Astrocyte (in vitro differentiated cells and primary cell): ENCODE measurements around the gene XBP1.

Source experiments
- EZH2 ChIP-seq: IDR thresholded peaks from 2 replicates; pipeline ENCODE4 v1.6.1; 2012; ENCODE audit warnings: mild to moderate bottlenecking, low read length, inconsistent platforms; ENCODE audit not compliant: insufficient read depth
- TF ChIP-seq, protein P1 (sequence below): IDR thresholded peaks from 2 replicates; pipeline ENCODE4 v1.5.1; 2011; ENCODE audit warnings: low read depth, mild to moderate bottlenecking, inconsistent platforms, low read length, moderate library complexity; ENCODE audit not compliant: insufficient read depth

DNA sequence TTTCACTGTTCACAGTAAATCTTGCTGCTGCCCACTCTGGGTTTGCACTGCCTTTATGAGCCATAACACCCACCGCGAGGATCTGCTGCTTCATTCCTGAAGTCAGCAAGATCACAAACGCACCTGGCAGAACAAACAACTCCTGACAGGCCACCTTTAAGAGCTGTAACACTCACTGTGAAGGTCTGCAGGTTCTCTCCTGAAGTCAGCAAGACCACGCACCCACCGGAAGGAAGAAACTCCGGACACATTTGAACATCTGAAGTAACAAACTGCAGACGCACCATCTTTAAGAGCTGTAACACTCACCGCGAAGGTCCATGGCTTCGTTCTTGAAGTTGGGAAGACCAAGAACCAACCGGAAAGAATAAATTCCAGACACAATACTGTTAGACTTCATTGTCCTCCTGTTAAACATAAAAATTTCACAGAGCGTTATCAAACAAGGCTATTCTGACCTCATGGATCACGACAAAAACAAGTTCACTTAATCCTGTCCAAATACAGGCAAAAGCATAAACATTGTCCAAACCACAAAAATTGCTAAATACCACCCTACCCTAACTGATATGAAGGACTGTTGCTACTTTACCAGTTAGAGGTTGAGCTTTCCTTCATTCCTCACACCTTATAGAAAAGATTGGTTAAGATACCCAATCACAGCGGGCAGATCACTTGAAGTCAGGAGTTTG, 30.8 kb downstream of the XBP1 start:
- TF ChIP-seq, protein P1, sequence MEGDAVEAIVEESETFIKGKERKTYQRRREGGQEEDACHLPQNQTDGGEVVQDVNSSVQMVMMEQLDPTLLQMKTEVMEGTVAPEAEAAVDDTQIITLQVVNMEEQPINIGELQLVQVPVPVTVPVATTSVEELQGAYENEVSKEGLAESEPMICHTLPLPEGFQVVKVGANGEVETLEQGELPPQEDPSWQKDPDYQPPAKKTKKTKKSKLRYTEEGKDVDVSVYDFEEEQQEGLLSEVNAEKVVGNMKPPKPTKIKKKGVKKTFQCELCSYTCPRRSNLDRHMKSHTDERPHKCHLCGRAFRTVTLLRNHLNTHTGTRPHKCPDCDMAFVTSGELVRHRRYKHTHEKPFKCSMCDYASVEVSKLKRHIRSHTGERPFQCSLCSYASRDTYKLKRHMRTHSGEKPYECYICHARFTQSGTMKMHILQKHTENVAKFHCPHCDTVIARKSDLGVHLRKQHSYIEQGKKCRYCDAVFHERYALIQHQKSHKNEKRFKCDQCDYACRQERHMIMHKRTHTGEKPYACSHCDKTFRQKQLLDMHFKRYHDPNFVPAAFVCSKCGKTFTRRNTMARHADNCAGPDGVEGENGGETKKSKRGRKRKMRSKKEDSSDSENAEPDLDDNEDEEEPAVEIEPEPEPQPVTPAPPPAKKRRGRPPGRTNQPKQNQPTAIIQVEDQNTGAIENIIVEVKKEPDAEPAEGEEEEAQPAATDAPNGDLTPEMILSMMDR: no peak
- no peak for TF ChIP-seq EZH2
